GM12801 (cell line): ENCODE data around the gene POLK.

Experiments
- CTCF ChIP-seq: IDR thresholded peaks from one replicate; pipeline ENCODE4 v1.5.1; 2011; ENCODE audit warnings: control low read depth; ENCODE audit not compliant: insufficient read length; ENCODE audit errors: extremely low read depth

The POLK gene

DNA sequence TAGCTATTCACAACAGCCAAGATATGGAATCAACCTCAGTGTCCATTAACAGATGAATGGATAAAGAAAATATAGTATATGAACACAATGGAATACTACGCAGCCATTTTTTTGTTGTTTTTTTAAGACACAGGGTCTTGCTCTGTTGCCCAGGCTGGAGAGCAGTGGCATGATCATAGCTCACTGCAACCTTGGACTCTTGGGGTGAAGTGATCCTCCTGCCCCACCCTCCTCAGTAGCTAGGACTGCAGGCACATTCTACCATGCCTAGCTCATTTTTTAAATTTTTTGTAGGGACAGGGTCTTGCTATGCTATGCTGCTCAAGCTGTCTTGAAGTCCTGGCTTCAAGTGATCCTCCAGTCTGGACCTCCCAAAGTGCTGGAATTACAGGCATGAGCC, 38.7 kb upstream of the POLK start:
- TF ChIP-seq CTCF, result no peak

GRCh38 chr5:75473463-75473862, 38.2 kb upstream of the POLK start:
- no peak for TF ChIP-seq CTCF

- no peak for TF ChIP-seq CTCF
Observed at GRCh38 chr5:75475364-75475763, 36.3 kb upstream of the POLK start.

DNA sequence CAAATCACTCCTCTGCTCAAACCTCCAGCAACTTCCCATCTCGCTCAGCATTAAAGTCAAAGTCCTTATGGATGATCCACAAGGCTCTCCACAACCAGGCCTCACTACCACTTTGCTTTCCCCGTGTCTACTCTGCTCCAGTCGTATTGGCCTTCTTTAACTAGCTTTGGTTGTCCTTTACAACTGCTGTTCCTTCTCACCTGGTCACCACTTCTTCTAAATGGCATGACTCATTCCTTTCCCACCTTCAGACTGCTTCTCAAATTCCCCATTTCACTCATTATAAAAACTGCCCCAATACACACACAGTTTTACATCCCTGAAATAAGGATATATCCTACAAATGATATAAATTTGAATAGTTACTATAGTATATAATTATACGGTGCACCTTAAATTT, 30.7 kb upstream of the POLK start:
- no peak for TF ChIP-seq CTCF

- no peak for TF ChIP-seq CTCF
Observed at GRCh38 chr5:75482482-75482881, 29.2 kb upstream of the POLK start.

DNA sequence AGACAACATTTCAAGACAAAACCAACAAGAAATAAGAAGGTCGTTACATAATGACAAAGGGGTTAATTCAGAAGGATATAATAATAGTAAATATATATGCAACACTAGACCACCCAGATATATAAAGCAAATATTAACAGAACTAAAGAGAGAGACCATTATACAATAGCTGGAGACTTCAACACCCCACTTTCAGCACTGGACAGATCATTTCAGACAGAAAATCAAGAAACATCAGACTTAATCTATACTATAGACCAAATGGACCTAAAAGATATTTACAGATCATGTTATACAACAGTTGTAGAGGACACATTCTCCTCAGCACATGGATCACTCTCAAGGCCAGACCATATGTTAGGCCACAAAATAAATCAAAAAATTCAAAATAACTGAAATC, 27.1 kb upstream of the POLK start:
- no peak for TF ChIP-seq CTCF

DNA sequence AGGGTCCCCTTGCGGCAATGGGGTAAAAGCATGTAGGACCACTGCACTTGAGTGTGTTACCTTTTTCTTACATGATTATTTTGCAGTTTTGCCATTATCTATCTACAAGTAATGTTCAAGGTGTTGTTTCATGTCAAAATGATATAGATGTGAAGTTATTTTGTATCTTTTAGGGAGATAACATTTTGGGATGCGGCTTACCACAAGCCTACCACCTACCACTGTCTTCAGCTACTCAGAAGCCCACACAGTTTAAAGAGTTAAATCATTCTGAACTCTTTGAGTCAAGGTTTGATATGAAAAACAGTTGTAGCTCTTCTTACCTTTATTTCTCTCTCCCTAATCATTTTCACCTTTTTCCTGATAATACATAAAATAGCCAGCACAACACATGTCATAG, 20.1 kb upstream of the POLK start:
- no peak for TF ChIP-seq CTCF

DNA sequence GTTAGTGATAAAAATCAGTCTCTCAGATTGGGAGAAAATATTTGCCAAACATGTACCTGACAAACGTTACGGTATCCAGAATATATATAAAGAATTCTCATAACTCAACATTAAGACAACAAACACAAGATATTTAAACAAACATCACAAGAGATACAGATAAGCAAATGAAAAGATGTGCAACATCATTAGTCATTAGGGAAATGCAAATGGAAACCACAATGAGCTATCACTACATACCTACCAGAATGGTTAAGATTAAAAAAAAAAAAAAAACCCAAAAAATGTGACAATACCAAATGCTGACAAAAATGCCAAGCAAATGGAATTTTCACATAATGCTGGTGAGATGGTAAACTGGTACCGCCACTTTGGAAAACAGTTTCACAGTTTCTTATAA, 15.7 kb upstream of the POLK start:
- TF ChIP-seq CTCF, result no peak
